Measurements from ENCODE around the gene OTOS.

The OTOS gene

GRCh38 chr2:240143801-240144648, 3.6 kb upstream of the OTOS start:
- in situ Hi-C loops (cut with HindIII; ENCODE audit: low pct_unique_long_range_greater_than_20kb, low sequenced_read_pairs), result no loop called here
- no peak for TF ChIP-seq JUND (IDR thresholded peaks at IDR 0.05; ENCODE audit: low read depth)
- DNase-seq (ENCODE audit: low read depth in 1 of 2, low spot score in 1 of 2), result peak; percentile 37 to 80

GRCh38 chr2:240143276-240143675, 2.8 kb upstream of the OTOS start:
- no peak for TF ChIP-seq JUND (IDR thresholded peaks at IDR 0.05; ENCODE audit: low read depth)
- in situ Hi-C loops (cut with HindIII; ENCODE audit: low pct_unique_long_range_greater_than_20kb, low sequenced_read_pairs), result no loop called here
- DNase-seq (ENCODE audit: low read depth in 1 of 2, low spot score in 1 of 2), result no peak

GRCh38 chr2:240142859-240143258, 2.4 kb upstream of the OTOS start:
- in situ Hi-C loops (cut with HindIII; ENCODE audit: low pct_unique_long_range_greater_than_20kb, low sequenced_read_pairs), result no loop called here
- no peak for TF ChIP-seq JUND (IDR thresholded peaks at IDR 0.05; ENCODE audit: low read depth)

GRCh38 chr2:240142256-240142775, 1.9 kb upstream of the OTOS start:
- in situ Hi-C loops (cut with HindIII; ENCODE audit: low pct_unique_long_range_greater_than_20kb, low sequenced_read_pairs), result no loop called here
- DNase-seq (ENCODE audit: low read depth in 1 of 2, low spot score in 1 of 2), result no peak
- TF ChIP-seq JUND (IDR thresholded peaks at IDR 0.05; ENCODE audit: low read depth), result no peak

More at GRCh38 chr2:240142859-240143258, 2.4 kb upstream of the OTOS start:
- DNase-seq (ENCODE audit: low read depth in 1 of 2, low spot score in 1 of 2), result no peak

GRCh38 chr2:240141736-240142135, 1.3 kb upstream of the OTOS start:
- no peak for DNase-seq (ENCODE audit: low read depth in 1 of 2, low spot score in 1 of 2)
- no peak for TF ChIP-seq JUND (IDR thresholded peaks at IDR 0.05; ENCODE audit: low read depth)
- in situ Hi-C loops (cut with HindIII; ENCODE audit: low pct_unique_long_range_greater_than_20kb, low sequenced_read_pairs), result no loop called here

- in situ Hi-C loops (cut with HindIII; ENCODE audit: low pct_unique_long_range_greater_than_20kb, low sequenced_read_pairs), result no loop called here
- no peak for DNase-seq (ENCODE audit: low read depth in 1 of 2, low spot score in 1 of 2)
- no peak for TF ChIP-seq JUND (IDR thresholded peaks at IDR 0.05; ENCODE audit: low read depth)
Measured at GRCh38 chr2:240140920-240141319, 462 bp upstream of the OTOS start.

- in situ Hi-C loops (cut with HindIII; ENCODE audit: low pct_unique_long_range_greater_than_20kb, low sequenced_read_pairs), result no loop called here
- no peak for DNase-seq (ENCODE audit: low read depth in 1 of 2, low spot score in 1 of 2)
- no peak for TF ChIP-seq JUND (IDR thresholded peaks at IDR 0.05; ENCODE audit: low read depth)
Measured at GRCh38 chr2:240139666-240140393, 628 bp downstream of the OTOS start.

GRCh38 chr2:240139011-240139441, 1.4 kb downstream of the OTOS start:
- TF ChIP-seq JUND (IDR thresholded peaks at IDR 0.05; ENCODE audit: low read depth), result no peak
- no peak for DNase-seq (ENCODE audit: low read depth in 1 of 2, low spot score in 1 of 2)
- in situ Hi-C loops (cut with HindIII; ENCODE audit: low pct_unique_long_range_greater_than_20kb, low sequenced_read_pairs), result no loop called here

- no peak for TF ChIP-seq JUND (IDR thresholded peaks at IDR 0.05; ENCODE audit: low read depth)
- in situ Hi-C loops (cut with HindIII; ENCODE audit: low pct_unique_long_range_greater_than_20kb, low sequenced_read_pairs), result no loop called here
- DNase-seq (ENCODE audit: low read depth in 1 of 2, low spot score in 1 of 2), result no peak
Measured at GRCh38 chr2:240138254-240138984, 2.0 kb downstream of the OTOS start.

- no peak for TF ChIP-seq JUND (IDR thresholded peaks at IDR 0.05; ENCODE audit: low read depth)
- in situ Hi-C loops (cut with HindIII; ENCODE audit: low pct_unique_long_range_greater_than_20kb, low sequenced_read_pairs), result no loop called here
- no peak for DNase-seq (ENCODE audit: low read depth in 1 of 2, low spot score in 1 of 2)
Measured at GRCh38 chr2:240137596-240138253, 2.7 kb downstream of the OTOS start.

GRCh38 chr2:240136671-240137292, 3.7 kb downstream of the OTOS start:
- no peak for TF ChIP-seq JUND (IDR thresholded peaks at IDR 0.05; ENCODE audit: low read depth)
- DNase-seq (ENCODE audit: low read depth in 1 of 2, low spot score in 1 of 2), result peak; percentile 37 to 65
- in situ Hi-C loops (cut with HindIII; ENCODE audit: low pct_unique_long_range_greater_than_20kb, low sequenced_read_pairs), result no loop called here
